ENCODE results near the gene LGR4. TPM values are rescaled to one million over a fixed set of nuclear protein-coding genes. Genes with fewer than 3 reads are reported as not detected.

LGR4 gene
- total and polyA plus RNA-seq, 9 of the 15 experiments (the other 6 are each of a cell fraction or from before 2014, with no cell fraction given): 0.94 to 10.1 (median 5.8) TPM

DNA sequence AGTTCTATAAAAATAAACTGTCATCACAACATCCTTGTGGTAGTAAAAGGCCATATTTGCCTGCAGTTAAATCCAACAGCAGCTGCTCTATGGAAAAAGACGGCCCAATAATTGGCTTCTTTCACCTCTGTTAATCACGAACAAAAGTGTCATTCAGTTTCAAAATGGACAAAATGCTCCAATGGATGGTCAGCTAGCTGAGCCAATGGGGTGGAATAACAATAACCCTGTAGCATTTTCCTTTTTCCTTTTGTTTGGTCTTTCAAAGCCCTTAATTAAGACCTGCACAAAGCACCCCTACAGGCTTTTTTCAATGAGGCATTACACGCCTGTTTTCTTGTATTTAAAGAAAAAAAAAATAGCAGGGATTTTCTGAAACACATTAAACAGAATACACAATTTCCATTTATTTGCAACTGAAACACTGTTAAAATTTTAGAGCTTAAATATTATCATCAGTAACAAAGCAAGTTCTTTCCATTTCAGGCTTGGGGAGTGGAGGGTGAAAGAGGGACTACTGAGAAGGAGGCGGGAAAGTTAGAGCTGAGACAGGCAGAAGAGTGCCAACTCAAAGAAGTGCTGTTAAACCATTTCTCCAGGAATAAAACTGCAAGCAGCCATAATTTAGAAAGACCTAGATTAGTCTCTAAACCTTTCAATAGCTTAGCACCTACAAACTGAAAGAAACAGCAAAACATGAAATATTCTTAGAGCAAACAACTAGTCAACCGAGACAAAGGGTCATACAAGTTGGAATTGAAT is 28.7 kb downstream of the LGR4 start:
- 68% methylated on average over 5 of the region's 5 CpGs for WGBS (ENCODE audit: insufficient coverage, low coverage, missing lambda C conversion rate)

More for the DNA sequence above, 28.7 kb downstream of the LGR4 start:
- Histone ChIP-seq H3K4me1 (replicated peaks in 1 of 2; ENCODE audit: control insufficient read depth in 2 of 2, insufficient read depth in 2 of 2, low read length in 2 of 2) (peaks cover 3 to 8% of the 10 kb centered on the region in 2 experiments; a peak in 3 of 5 replicates), H3K36me3 (ENCODE audit: control insufficient read depth, insufficient read depth, low read length) (no peaks in the 10 kb centered on the region), H2AFZ (ENCODE audit: low read depth, low read length) (no peak overlapping the region), H3K27me3 (ENCODE audit: control insufficient read depth in 2 of 2, insufficient read depth in 2 of 2, low read length in 2 of 2) (no peaks in the 10 kb centered on the region), H3K4me3 (no peak overlapping the region), H3K4me2 (ENCODE audit: insufficient read depth, low read length) (no peak overlapping the region), H3K79me2 (ENCODE audit: control insufficient read depth, insufficient read depth, low read length) (peaks cover 2% of the 10 kb centered on the region; the same call in 1 of the 3 replicates), H3K9ac (ENCODE audit: insufficient read depth in 1 of 2, low read depth in 2 of 2, low read length in 2 of 2) (no peak overlapping the region), H3K9me1 (ENCODE audit: control insufficient read depth, insufficient read depth, low read length) (no peaks in the 10 kb centered on the region), H4K20me1 (replicated peaks; ENCODE audit: control insufficient read depth, insufficient read depth, low read length) (no peaks in the 10 kb centered on the region), H3K9me3 (replicated peaks; ENCODE audit: control insufficient read depth, insufficient read depth, low read depth, low read length) (no peaks in the 10 kb centered on the region), H3K27ac (ENCODE audit: extremely low read depth, low read depth, low read length) (no peak overlapping the region)
- ChIA-PET CTCF (ENCODE audit: low intra/inter-chr PET ratio) (no interaction called here), POLR2A (interaction anchor here (1.2 to 1.3 kb wide), 3 partner anchors 12 to 32 kb away, joined by 3 to 8 read pairs (median 3); no protein-coding TSS in a partner anchor)
- intact Hi-C loops (cut with micrococcal nuclease) (no loop called here), in situ Hi-C loops (cut with MboI) (no loop called here)
- ATAC-seq: no peak
- BruUV-seq (replicated peaks): no TSS peak
- TF ChIP-seq ZNF23 (CRISPR knock-in tag; IDR thresholded peaks at IDR 0.05): no peak
- TF ChIP-seq TEAD1 (CRISPR knock-in tag; IDR thresholded peaks at IDR 0.05): no peak
- no peak for TF ChIP-seq RNF2 (IDR thresholded peaks at IDR 0.05)
- TF ChIP-seq, protein P1, sequence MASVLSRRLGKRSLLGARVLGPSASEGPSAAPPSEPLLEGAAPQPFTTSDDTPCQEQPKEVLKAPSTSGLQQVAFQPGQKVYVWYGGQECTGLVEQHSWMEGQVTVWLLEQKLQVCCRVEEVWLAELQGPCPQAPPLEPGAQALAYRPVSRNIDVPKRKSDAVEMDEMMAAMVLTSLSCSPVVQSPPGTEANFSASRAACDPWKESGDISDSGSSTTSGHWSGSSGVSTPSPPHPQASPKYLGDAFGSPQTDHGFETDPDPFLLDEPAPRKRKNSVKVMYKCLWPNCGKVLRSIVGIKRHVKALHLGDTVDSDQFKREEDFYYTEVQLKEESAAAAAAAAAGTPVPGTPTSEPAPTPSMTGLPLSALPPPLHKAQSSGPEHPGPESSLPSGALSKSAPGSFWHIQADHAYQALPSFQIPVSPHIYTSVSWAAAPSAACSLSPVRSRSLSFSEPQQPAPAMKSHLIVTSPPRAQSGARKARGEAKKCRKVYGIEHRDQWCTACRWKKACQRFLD (CRISPR knock-in tag; IDR thresholded peaks at IDR 0.05): no peak
- TF ChIP-seq SMARCB1 (IDR thresholded peaks at IDR 0.05; ENCODE audit: insufficient read length, low read depth): no peak
- TF ChIP-seq, protein P2, sequence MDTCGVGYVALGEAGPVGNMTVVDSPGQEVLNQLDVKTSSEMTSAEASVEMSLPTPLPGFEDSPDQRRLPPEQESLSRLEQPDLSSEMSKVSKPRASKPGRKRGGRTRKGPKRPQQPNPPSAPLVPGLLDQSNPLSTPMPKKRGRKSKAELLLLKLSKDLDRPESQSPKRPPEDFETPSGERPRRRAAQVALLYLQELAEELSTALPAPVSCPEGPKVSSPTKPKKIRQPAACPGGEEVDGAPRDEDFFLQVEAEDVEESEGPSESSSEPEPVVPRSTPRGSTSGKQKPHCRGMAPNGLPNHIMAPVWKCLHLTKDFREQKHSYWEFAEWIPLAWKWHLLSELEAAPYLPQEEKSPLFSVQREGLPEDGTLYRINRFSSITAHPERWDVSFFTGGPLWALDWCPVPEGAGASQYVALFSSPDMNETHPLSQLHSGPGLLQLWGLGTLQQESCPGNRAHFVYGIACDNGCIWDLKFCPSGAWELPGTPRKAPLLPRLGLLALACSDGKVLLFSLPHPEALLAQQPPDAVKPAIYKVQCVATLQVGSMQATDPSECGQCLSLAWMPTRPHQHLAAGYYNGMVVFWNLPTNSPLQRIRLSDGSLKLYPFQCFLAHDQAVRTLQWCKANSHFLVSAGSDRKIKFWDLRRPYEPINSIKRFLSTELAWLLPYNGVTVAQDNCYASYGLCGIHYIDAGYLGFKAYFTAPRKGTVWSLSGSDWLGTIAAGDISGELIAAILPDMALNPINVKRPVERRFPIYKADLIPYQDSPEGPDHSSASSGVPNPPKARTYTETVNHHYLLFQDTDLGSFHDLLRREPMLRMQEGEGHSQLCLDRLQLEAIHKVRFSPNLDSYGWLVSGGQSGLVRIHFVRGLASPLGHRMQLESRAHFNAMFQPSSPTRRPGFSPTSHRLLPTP (IDR thresholded peaks at IDR 0.05; ENCODE audit: borderline replicate concordance, extremely low read depth, insufficient read length): no peak
- no peak for TF ChIP-seq EHMT2 (IDR thresholded peaks at IDR 0.05)
- TF ChIP-seq, protein P3, sequence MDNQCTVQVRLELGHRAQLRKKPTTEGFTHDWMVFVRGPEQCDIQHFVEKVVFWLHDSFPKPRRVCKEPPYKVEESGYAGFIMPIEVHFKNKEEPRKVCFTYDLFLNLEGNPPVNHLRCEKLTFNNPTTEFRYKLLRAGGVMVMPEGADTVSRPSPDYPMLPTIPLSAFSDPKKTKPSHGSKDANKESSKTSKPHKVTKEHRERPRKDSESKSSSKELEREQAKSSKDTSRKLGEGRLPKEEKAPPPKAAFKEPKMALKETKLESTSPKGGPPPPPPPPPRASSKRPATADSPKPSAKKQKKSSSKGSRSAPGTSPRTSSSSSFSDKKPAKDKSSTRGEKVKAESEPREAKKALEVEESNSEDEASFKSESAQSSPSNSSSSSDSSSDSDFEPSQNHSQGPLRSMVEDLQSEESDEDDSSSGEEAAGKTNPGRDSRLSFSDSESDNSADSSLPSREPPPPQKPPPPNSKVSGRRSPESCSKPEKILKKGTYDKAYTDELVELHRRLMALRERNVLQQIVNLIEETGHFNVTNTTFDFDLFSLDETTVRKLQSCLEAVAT (IDR thresholded peaks at IDR 0.05): no peak
- TF ChIP-seq ZSCAN29 (IDR thresholded peaks at IDR 0.05): no peak
- no peak for TF ChIP-seq RCOR1 (IDR thresholded peaks at IDR 0.05; ENCODE audit: borderline replicate concordance in 1 of 2, low read depth in 2 of 2, low read length in 2 of 2)
- no peak for TF ChIP-seq ZNF124 (CRISPR knock-in tag; IDR thresholded peaks at IDR 0.05)
- no peak for TF ChIP-seq KAT8 (IDR thresholded peaks at IDR 0.05; ENCODE audit: low read depth)
- TF ChIP-seq PHTF2 (CRISPR knock-in tag; IDR thresholded peaks at IDR 0.05): no peak
- no peak for TF ChIP-seq FIP1L1 (IDR thresholded peaks at IDR 0.05; ENCODE audit: low read depth, low read length, poor library complexity, severe bottlenecking)
- no peak for TF ChIP-seq SAFB (IDR thresholded peaks at IDR 0.05; ENCODE audit: borderline replicate concordance, low read depth, low read length)
- DNase-seq (ENCODE audit: extremely low read depth in 1 of 4, low spot score in 3 of 4): no peak
- FAIRE-seq: no peak
